H1 (cell line): ENCODE data around the gene TXNDC16.

ENCODE experiments used
- CBX5 ChIP-seq: fragments of 300-800, 300-1000 bp; sonication (generic); IDR thresholded peaks from 2 replicates; pipeline ENCODE4 v1.7.1; 2016; ENCODE audit warnings: antibody characterized with exemption, low read length, low read depth
- CEBPB ChIP-seq: IDR thresholded peaks from 2 replicates; pipeline ENCODE4 v1.6.1; 2012; ENCODE audit warnings: low read depth, low read length
- CHD7 ChIP-seq: fragments of 300-600 bp; sonication (generic); IDR thresholded peaks from 2 replicates; pipeline ENCODE4 v1.7.1; 2012; ENCODE audit warnings: low read length, moderate library complexity, mild to moderate bottlenecking, inconsistent platforms; ENCODE audit not compliant: insufficient replicate concordance
- CTCF ChIP-seq, 3 experiments: IDR thresholded peaks; 1 replicate in 2 of 3; 2 replicates in 1 of 3; pipeline versions ENCODE4 v1.5.1 to v1.6.1; 2011; ENCODE audit warnings: low read length in 3 of 3, mild to moderate bottlenecking in 3 of 3, inconsistent platforms in 2 of 3, low read depth in 1 of 3, moderate library complexity in 1 of 3; ENCODE audit not compliant: insufficient read depth in 1 of 3; ENCODE audit errors: control extremely low read depth in 1 of 3
- EP300 ChIP-seq, 2 experiments: IDR thresholded peaks; 1 replicate in 1 of 2; 2 replicates in 1 of 2; pipeline ENCODE4 v1.6.1; 2011 to 2012; ENCODE audit warnings: low read depth in 2 of 2, low read length in 2 of 2, mild to moderate bottlenecking in 2 of 2, borderline replicate concordance in 1 of 2, inconsistent platforms in 1 of 2, moderate library complexity in 1 of 2
- MAFK ChIP-seq: IDR thresholded peaks from 2 replicates; pipeline ENCODE4 v1.6.1; 2012; ENCODE audit warnings: low read depth, mild to moderate bottlenecking, improper control_type of control experiment, low read length
- NRF1 ChIP-seq: IDR thresholded peaks from 2 replicates; pipeline ENCODE4 v1.6.1; 2011; ENCODE audit warnings: mild to moderate bottlenecking, low read depth, low read length, improper control_type of control experiment
- POLR2A ChIP-seq, 2 experiments: IDR thresholded peaks; 1 replicate in 1 of 2; 2 replicates in 1 of 2; pipeline ENCODE4 v1.6.1; 2011; ENCODE audit warnings: low read depth in 2 of 2, low read length in 2 of 2, mild to moderate bottlenecking in 2 of 2; ENCODE audit errors: control extremely low read depth in 1 of 2
- POLR2AphosphoS5 ChIP-seq: IDR thresholded peaks from 2 replicates; pipeline ENCODE4 v1.6.1; 2011; ENCODE audit warnings: low read depth, low read length
- SUZ12 ChIP-seq: fragments of 200-600 bp; sonication (generic); IDR thresholded peaks from 2 replicates; pipeline ENCODE4 v1.6.1; 2012; ENCODE audit warnings: mild to moderate bottlenecking, inconsistent platforms, low read length, moderate library complexity, mixed read lengths
- TCF12 ChIP-seq: IDR thresholded peaks from 2 replicates; pipeline ENCODE4 v1.6.1; 2011; ENCODE audit warnings: low read depth, mild to moderate bottlenecking, low read length
- ZNF274 ChIP-seq: IDR thresholded peaks from 2 replicates; pipeline ENCODE4 v1.7.0; 2012; ENCODE audit warnings: low read length, borderline replicate concordance; ENCODE audit errors: extremely low read depth

DNA sequence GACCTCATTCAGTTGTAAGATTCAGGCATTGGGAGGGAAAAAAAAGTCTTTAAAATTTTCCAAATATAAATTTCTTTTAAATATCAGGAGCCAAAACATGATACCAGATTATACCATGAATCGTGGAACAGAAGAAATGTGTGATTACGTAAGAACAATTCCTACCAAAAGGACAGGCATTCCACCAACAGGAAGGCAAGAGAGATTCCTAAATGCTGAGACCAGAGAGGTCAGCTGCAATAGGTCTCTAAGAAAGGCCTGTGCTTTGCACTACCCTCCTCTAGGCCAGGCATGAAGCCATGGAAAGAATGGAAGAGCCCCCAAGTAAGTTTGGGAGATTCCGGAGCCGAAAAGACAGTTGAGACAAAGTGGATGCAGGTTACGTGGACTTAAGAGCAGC is 154.5 kb downstream of the TXNDC16 start:
- no peak for TF ChIP-seq SUZ12
- no peak for TF ChIP-seq EP300 (IDR thresholded peaks at IDR 0.05; ENCODE audit: borderline replicate concordance in 1 of 2, low read depth in 2 of 2, low read length in 2 of 2)
- no peak for TF ChIP-seq ZNF274
- TF ChIP-seq CTCF (IDR thresholded peaks at IDR 0.05; ENCODE audit: control extremely low read depth in 1 of 3, insufficient read depth in 1 of 3, low read depth in 1 of 3, low read length in 3 of 3), result no peak
- no peak for TF ChIP-seq POLR2A (IDR thresholded peaks at IDR 0.05; ENCODE audit: control extremely low read depth in 1 of 2, low read depth in 2 of 2, low read length in 2 of 2)
- no peak for TF ChIP-seq NRF1
- TF ChIP-seq POLR2AphosphoS5, result no peak
- no peak for TF ChIP-seq CHD7
- TF ChIP-seq TCF12, result no peak
- TF ChIP-seq CBX5, result no peak
- no peak for TF ChIP-seq MAFK
- no peak for TF ChIP-seq CEBPB
